Measurements from ENCODE around the gene GRAMD4. TPM values are rescaled to one million over a fixed set of nuclear protein-coding genes. Genes with fewer than 3 reads are reported as not detected.

The GRAMD4 gene
- total RNA-seq, 4 donors from 2014 or later, result 16.7 to 106 (median 53.3) TPM

GRCh38 chr22:46727813-46728364 is 107.7 kb downstream of the GRAMD4 start:
- peaks cover 48 to 53% of the 10 kb centered on the region in 2 donors for H3K4me1 ChIP-seq
- H3K27ac ChIP-seq, result peak overlapping the region; percentile 62 to 79 (median 70)
- in situ Hi-C loops (cut with MboI; ENCODE audit: low sequenced_read_pairs in 4 of 4) (no loop called here), intact Hi-C loops (cut with DNase I; ENCODE audit: low total_unique reads) (no loop called here)
- no peaks in the 10 kb centered on the region for H3K27me3 ChIP-seq
- H3K4me3 ChIP-seq, result no peak overlapping the region
- ATAC-seq (no peak), DNase-seq (no peak)
- TF ChIP-seq POLR2A (IDR thresholded peaks at IDR 0.05), result no peak
- TF ChIP-seq CTCF (IDR thresholded peaks at IDR 0.05 in 4 of 5, conservative IDR thresholded peaks at IDR 0.05 in 1 of 5), result no peak
- H3K9me3 ChIP-seq, result no peaks in the 10 kb centered on the region
- no peaks in the 10 kb centered on the region for H3K36me3 ChIP-seq

- Histone ChIP-seq H3K27ac (peak overlapping the region; percentile 62 to 79 (median 70)), H3K9me3 (no peaks in the 10 kb centered on the region), H3K36me3 (no peaks in the 10 kb centered on the region), H3K4me1 (peaks cover 48 to 54% of the 10 kb centered on the region in 2 donors), H3K4me3 (no peak overlapping the region), H3K27me3 (no peaks in the 10 kb centered on the region)
- in situ Hi-C loops (cut with MboI; ENCODE audit: low sequenced_read_pairs in 4 of 4) (no loop called here), intact Hi-C loops (cut with DNase I; ENCODE audit: low total_unique reads) (no loop called here)
- DNase-seq, result no peak
- no peak for TF ChIP-seq CTCF (IDR thresholded peaks at IDR 0.05 in 4 of 5, conservative IDR thresholded peaks at IDR 0.05 in 1 of 5)
- TF ChIP-seq POLR2A (IDR thresholded peaks at IDR 0.05), result no peak
- no peak for ATAC-seq
These were observed 108.3 kb downstream of the GRAMD4 start for GRCh38 chr22:46728470-46728869.

Other genes starting within 250 kb of the GRAMD4 start
- 1 to 10 TPM in 2 of 4 donors, under 1 TPM in 2; 0.10 to 1.5 (median 0.87) TPM for gene CELSR1, start 82.8 kb upstream of the GRAMD4 start, total RNA-seq
- gene CERK, start 117.9 kb downstream of the GRAMD4 start, total RNA-seq, result 10 to 100 TPM; 32.7 to 38.7 (median 34.8) TPM
- gene TBC1D22A, start 142.3 kb downstream of the GRAMD4 start, total RNA-seq, result 10 to 100 TPM; 18.8 to 25.2 (median 23.1) TPM

All from gastrocnemius medialis (tissue), 4 donors.